VCaP (cell line): ENCODE data around the gene SND1.

Experiments
- H3K27ac ChIP-seq: fragments of 450-650 bp; 2 replicates; pipeline ENCODE4 v1.5.1; 2017
- TF ChIP-seq, protein P1 (sequence below): fragments of 450-650 bp; conservative IDR thresholded peaks from 2 replicates; pipeline ENCODE4 v1.5.1; 2017; ENCODE audit warnings: mild to moderate bottlenecking, moderate library complexity

SND1 gene

DNA sequence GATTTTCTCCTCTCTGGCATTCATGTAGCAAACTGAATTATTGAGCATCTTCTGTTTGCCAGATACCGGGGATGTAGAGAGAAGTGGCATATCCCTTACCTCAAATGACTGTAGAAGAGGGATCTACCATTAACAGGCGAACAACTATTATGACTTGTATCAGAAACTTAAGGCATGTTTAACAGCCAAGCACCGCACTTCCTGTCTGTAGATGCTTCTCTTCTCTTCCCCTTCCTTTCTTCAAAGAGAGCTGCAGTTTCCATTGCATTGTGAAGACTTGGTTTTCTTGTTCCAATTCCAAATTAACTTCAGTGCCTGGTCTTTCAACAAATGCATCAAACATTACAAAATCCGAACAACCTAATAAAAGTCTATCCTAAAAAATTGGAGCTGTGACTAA is 330.0 kb downstream of the SND1 start:
- TF ChIP-seq, protein P1, sequence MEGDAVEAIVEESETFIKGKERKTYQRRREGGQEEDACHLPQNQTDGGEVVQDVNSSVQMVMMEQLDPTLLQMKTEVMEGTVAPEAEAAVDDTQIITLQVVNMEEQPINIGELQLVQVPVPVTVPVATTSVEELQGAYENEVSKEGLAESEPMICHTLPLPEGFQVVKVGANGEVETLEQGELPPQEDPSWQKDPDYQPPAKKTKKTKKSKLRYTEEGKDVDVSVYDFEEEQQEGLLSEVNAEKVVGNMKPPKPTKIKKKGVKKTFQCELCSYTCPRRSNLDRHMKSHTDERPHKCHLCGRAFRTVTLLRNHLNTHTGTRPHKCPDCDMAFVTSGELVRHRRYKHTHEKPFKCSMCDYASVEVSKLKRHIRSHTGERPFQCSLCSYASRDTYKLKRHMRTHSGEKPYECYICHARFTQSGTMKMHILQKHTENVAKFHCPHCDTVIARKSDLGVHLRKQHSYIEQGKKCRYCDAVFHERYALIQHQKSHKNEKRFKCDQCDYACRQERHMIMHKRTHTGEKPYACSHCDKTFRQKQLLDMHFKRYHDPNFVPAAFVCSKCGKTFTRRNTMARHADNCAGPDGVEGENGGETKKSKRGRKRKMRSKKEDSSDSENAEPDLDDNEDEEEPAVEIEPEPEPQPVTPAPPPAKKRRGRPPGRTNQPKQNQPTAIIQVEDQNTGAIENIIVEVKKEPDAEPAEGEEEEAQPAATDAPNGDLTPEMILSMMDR: no peak
- no peak overlapping the region for H3K27ac ChIP-seq

DNA sequence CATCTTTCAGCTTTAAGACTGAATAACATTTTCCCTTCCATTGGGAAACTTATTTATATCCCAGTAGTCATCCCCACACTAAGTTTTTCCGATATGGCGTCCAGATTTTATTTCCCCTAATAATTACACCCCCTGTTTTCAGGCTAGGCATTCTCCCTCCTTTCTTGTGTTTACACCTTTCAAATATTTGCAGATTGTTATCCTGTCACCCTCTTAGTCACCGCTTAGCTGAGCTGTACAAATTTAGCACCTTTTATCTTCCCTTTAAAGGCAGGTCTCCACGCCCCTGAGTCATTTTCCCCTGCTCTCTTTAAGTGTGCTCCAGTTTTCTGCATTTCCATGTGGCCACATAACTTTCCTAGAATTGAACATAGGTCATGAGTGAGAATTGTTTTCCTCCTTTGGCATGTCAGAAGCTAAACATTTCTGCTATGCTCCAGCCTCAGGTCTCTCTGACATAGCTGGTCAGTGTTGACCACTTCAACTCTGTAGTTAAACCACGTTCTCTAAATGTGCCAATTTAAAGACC is 331.9 kb downstream of the SND1 start:
- TF ChIP-seq, protein P1: no peak
- no peak overlapping the region for H3K27ac ChIP-seq

DNA sequence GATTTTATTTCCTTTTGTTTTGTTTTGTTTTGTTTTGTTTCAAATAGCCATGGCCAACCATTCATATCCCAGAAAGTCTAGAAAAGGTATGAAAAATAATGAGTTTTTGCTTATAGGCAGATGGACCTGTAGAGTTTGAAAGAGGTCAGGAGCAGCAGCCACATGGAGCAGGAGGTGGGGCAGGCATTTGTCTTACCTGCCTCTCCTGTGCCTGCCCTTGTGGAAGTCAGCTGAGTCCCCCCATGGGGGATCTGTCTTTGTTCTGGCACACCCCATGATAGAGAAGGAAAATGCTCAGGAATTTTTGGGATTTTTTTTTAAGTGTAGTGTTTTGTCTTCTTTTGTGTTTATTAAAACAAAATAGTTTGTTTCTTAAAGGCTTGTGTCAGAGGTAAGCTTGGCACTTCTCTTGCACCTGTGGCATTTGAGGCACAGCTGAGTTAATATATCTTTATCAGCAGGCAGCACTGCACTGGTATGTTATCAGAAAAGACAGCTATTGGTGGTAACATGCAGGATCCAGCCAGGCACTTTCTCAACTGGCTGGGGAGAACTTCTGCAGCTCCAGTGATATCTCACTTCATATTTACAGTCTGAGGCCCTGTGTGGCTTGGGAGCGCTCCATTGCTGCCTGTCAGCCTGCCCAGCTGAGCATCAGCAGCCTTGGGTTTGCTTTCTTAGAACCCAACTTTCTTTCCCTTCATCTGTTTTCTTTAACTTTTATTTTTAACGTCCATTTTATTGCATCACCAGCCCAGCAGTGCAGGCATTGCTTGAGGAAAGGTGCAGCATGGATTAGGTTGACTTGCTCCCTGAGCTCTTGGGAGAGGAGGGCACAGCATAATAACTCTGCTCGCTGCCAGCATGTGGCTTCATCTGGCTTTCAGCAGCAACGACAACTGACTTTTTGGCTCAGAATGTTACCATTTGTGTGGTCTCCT is 334.9 kb downstream of the SND1 start:
- TF ChIP-seq, protein P1: no peak
- no peak overlapping the region for H3K27ac ChIP-seq

DNA sequence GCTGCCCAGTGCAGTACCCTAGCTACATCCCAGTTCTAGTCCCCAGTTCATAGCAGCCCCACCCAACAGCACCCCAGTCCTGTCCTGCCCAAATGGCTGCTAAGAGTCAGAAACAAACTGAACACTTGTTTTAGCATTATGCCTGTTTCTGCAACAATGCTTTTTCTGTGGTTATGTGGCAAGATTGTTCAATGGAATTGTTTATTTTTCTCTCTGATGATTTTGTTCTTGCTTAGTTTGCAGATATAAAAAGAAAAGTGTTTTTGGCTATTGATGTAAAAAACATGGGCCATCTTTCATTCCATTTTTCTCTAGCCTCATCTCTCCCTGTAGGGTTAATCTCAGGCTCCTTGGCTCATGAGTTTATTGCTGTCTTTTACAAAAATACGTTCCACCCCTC is 336.8 kb downstream of the SND1 start:
- TF ChIP-seq, protein P1: no peak
- H3K27ac ChIP-seq: no peak overlapping the region

DNA sequence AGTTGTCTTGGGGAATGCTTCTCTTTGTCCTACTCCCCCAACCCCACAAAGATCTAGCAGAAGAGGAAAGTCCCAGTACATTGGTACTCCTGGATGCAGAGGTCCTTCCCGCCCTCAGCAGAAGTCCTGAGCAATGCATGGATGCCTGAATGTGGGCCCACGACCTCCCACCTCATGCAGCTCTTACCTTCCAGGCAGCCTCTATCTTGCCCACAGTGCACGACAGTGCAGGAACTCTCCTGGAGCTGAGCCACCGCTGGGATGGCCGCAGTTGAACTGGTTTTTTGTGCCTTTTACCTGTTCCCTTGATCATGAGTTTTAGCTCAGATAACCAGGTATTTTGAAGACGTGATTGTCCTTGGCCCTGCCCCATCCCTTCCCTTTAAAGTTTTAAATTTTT is 341.3 kb downstream of the SND1 start:
- no peak overlapping the region for H3K27ac ChIP-seq
- TF ChIP-seq, protein P1: no peak

DNA sequence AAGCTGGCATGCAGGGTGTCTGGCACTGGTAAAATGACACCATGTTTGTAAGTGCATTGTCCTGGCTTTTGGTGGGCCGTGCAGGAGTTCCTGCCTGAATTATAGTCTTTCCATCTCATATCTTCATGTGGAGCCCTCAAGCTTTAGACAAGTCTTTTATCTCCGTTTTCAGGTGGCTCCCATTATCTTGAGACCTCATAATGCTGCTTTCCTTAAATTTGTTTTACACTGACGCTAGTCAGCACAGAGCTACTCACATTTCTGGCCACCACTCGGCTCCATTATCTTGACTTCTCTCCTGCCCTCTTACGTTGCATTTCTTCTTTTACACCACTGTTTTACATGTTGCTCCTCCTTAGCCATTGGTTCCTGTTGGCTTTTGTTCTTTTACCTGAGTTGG is 342.0 kb downstream of the SND1 start:
- TF ChIP-seq, protein P1: no peak

DNA sequence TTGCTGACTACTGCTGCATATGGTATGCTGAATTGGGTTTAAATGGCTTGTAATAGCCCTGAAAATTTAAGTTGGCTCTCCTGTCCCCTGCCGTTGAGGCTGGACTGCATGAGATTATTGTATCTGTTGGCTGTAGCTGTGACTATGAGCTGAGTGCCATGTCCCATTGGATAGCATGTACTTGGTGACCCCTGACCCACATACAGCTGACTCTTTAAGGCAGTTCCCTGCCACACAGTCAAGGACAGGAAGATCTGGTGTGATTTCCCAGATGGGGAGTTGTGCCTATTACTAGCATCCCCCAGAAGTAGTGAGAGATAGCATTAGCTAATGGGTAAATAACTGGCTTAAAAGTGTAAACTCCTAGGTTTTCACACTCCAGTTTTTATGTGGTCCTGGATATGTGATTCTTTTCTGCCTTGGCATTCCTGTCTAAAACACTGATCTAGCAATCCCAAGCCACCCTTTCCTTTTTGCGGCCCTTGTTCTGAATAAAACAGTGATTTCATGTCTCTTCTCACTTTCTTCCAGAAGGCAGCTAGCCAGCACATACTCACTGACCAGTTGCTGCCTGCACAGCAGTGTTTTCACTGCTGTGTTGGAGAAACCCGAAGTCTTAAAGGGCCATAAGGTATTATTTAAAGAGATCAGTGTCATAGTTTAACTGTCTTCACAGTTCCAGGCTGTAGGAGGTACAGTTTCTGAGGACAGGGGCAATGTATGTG is 343.3 kb downstream of the SND1 start:
- TF ChIP-seq, protein P1: no peak
- H3K27ac ChIP-seq: no peak overlapping the region

More for the DNA sequence above, 342.0 kb downstream of the SND1 start:
- H3K27ac ChIP-seq: no peak overlapping the region
